CD4-positive, alpha-beta T cell treated with Interleukin-1 beta for 1 hour (primary cell): ENCODE results near the gene PPFIBP2.
"Not testable (repeated sequence)": the region's sequence is repeated elsewhere in the genome, so short reads cannot be mapped to it uniquely, and the experiment has no call there.

ENCODE experiments used
- DNase-seq, 2 donors: peaks; one replicate each; pipeline ENCODE4 v3.0.0-alpha.2; 2020 to 2022

The PPFIBP2 gene

GRCh38 chr11:7639643-7640025 is 125.8 kb downstream of the PPFIBP2 start:
- no peak for DNase-seq

GRCh38 chr11:7640816-7641215 is 127.0 kb downstream of the PPFIBP2 start:
- no peak for DNase-seq

- DNase-seq: no peak
Measured at GRCh38 chr11:7642747-7643146, 128.9 kb downstream of the PPFIBP2 start.

GRCh38 chr11:7643314-7643713 is 129.5 kb downstream of the PPFIBP2 start:
- no peak for DNase-seq

GRCh38 chr11:7645206-7645605 is 131.4 kb downstream of the PPFIBP2 start:
- DNase-seq: no peak

GRCh38 chr11:7646866-7647265 is 133.1 kb downstream of the PPFIBP2 start:
- no peak for DNase-seq

DNA sequence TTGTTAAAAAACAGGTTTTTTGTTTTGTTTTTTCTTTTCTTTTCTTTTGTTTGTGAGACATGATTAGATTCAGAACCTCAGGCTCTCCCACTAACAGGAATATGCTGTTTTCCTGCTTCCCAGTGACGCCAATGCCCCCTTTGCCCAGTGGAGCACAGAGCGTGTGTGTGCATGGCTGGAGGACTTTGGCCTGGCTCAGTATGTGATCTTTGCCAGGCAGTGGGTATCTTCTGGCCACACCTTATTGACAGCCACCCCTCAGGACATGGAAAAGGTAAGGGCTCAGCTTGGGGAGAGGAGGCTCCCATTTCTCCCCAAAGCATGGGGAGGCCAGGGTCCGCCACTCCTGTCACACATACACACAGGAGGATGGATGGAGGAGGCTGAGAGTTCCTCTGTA is 134.5 kb downstream of the PPFIBP2 start:
- DNase-seq: no peak

DNA sequence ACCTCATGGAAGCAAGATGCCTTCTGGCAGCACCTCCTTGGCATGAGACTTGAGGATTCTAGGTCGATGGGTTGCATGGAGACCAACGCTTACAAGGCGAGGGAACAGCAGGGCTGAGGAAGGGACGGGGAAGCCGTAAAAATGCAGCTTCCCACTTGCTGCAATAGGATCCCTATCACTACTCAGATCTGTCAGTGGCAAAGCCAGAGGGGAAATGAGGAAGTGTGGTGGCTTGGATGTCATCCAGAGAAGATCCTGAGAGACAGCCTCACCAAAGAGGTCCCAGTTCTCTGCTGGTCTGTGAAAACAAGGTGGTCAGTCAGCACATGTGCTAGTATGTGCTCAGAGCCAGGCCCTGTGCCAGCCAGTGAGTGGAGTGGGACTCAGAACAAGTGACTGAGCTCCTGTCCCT is 137.3 kb downstream of the PPFIBP2 start:
- DNase-seq: no peak

GRCh38 chr11:7651700-7652099 is 137.9 kb downstream of the PPFIBP2 start:
- no peak for DNase-seq

- DNase-seq: no peak
Measured at GRCh38 chr11:7654195-7654705, 140.5 kb downstream of the PPFIBP2 start.

DNA sequence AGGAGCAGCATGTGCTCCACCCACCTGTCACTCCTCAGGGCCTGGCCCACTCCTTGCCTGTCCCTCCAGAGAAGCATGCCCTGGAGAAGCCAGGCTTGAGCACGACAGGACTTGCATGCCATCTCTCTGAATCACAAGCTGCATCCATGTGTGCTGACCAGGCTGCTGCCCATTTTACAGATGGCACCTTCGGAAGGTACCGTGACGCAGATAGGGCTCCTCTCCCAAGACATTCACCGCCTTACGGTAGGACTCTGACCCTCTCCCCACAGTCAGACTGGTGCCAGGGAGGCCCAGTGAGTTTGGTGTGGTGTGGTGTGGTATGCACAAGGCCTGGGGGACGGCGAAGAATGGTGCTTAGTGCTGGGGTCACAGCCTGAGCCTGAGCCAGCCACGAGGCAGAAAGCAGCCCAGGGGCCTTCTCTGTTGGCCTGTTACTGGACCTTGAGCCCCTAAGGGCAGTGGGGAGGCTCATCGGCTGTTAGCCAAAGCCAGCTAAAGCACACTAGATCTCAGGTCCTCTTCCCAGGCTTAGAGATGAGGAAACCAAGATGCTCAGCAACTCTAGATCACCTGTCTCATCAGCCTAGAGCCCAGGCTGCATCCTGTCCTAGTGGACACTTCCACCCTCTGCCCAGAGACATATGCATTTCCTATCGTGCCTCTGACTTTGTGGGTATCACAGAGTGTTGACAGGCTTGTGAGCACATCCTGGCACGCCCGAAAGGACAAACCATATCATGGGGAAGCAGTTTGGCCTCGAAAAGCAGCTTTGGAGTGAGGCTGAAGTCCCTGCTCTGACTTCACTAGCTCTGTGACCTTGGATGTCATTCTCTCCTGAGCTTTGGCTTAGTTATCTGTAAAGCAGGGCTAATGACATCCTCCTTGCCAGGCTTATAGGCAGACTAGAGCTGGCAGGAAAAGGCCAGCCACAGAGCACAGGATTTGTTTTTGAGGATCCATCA is 141.7 kb downstream of the PPFIBP2 start:
- no peak for DNase-seq

DNA sequence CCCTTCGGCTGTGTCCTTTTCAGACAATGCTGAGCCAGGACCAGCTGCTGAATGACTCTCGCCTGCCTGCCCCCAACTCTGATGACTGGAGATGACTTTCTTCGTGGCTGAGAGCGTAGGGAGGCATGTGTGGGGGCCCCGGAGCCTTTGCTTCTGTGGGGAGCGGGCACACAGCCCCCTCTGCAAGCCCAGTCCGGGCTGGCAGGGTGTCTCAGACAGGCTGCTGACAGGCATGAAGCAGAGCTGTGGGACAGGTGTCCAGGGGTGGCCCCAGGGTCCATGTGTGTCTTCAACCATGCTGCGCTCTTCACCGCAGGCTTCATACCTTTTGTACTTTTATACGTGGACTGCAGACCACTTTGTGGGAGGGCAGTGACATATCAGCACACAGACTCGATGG is 142.9 kb downstream of the PPFIBP2 start:
- no peak for DNase-seq

GRCh38 chr11:7657306-7658025 is 143.7 kb downstream of the PPFIBP2 start:
- peak in 1 of 2 donors; percentile 35 for DNase-seq

DNA sequence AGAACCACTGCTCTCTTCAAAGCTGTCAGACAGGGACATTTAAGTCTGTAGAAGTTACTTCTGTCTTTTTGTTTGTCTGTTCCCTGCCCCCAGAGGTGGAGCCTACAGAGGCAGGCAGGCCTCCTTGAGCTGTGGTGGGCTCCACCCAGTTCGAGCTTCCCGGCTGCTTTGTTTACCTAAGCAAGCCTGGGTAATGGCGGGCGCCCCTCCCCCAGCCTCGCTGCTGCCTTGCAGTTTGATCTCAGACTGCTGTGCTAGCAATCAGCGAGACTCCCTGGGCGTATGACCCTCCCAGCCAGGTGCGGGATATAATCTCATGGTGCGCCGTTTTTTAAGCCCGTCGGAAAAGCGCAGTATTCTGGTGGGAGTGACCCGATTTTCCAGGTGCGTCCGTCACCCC is 149.7 kb downstream of the PPFIBP2 start:
- not testable (repeated sequence) for DNase-seq

GRCh38 chr11:7664867-7665266 is 151.1 kb downstream of the PPFIBP2 start:
- DNase-seq: no peak

DNA sequence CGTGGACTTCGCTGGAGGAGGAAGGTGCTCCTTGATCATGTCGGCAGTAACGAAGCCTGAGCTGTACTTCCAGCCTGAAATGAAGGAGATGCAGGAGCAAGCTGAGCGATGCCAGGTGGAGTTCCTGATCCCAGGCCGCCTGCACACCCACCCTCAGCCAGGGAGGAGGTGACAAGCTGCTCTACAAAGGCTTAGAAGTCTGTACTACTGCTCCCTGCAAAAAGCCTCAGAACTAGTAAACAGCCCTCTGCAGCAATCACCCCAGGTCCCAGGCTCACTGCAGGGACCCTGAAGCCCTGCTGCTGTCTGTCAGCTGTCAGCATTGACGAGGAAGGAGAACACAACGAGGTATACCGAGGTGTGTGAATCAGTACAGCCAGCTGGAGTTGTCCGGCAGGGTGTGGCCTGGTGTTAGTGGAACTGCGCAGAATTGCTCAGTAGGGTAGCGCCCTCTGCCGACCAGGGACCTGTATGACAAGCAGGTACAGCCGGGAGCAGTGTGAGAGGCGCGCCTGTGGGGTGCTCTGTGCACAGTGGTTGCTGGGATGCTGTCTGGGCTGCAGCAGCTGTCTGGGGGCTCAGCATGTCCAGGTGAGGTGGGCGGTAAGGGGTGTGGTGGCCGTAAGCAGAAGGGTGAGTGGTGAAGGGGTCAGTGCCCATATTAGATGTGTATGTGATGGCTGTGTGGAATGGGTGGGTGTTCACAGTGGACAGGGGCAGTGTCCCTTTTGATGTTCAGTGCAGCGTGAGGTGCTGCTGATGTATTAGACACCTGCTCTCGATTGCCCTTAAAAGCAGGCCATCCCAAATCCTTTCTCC is 151.9 kb downstream of the PPFIBP2 start:
- peak; percentile 63 to 66 for DNase-seq

- DNase-seq: no peak
Measured at GRCh38 chr11:7666292-7666866, 152.6 kb downstream of the PPFIBP2 start.

DNA sequence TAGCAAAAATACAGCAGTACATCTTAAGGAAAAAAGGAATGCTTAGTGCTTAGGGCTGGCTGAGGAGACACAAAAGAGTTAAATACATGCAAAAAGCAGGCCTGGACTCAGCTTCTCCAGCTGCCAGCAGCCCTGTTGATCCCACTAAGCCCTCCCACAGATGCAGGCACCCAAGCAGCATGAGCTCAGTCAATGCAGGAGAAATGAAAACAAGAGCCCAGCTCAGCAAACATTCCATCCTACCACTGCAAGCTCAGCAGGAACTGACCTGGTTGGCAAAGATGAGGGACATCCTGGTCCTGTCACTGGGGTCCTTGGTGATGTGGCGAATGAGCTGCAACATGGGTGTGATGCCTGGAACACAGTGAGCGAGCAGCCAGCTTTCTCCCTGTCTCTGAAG is 153.7 kb downstream of the PPFIBP2 start:
- no peak for DNase-seq

DNA sequence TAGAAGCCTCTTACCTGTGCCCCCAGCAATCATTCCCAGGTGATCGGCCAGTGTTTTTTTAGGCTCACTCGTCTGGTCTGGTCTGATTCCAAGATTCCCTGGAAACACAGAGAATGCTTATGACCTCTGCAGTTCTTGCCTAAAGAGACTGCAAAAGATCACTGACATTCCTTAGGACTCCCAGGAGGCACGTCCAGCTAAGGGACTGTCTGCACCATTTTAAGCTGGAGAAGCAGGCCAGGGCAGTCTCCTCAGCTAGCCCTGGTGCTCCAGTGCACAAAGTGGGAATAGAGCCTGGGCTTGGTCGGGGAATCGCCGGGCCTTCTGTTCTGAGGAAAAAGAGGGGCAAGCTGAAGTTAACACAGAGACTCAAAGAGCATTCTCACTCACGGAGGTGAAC is 154.7 kb downstream of the PPFIBP2 start:
- no peak for DNase-seq

- DNase-seq: no peak
Measured at GRCh38 chr11:7668911-7669310, 155.1 kb downstream of the PPFIBP2 start.

DNA sequence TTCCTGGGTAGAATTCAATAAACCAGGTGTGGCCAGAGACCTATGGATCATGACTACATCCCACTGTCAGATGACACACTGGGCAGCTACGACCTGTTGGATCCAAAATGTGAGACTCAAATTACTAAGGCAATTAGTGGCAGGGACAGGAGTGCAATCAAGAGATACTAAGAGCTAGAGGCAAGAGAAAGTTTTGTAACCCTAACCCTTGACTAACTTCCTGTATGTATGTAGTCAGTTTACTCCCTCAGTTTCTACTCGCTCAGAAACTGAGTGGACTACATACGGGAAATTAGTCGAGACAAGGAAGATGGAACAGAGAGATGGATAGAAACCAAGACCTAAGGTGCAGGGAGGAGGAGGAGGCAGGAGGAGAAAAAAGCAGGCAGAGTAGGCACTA is 156.8 kb downstream of the PPFIBP2 start:
- DNase-seq: no peak
